T47D (cell line): ENCODE results near the gene NMRK2.
"Not testable (repeated sequence)": the region's sequence is repeated elsewhere in the genome, so short reads cannot be mapped to it uniquely, and the experiment has no call there.

ENCODE experiments used
- DNase-seq, 2 experiments: peaks; one replicate each; pipeline versions ENCODE4 v3.0.0 to v3.0.0-alpha.2; 2011 to 2012; ENCODE audit warnings: low read depth in 1 of 2, low spot score in 1 of 2
- JUND ChIP-seq: IDR thresholded peaks from 2 replicates; pipeline ENCODE4 v1.6.1; 2012; ENCODE audit warnings: low read depth
- in situ Hi-C: cut with HindIII; loops from 2 replicates; pipeline ENCODE4 v1.10.0; 2016; ENCODE audit warnings: low sequenced_read_pairs, low pct_unique_long_range_greater_than_20kb

Gene NMRK2

GRCh38 chr19:3961007-3961406 lies 28.1 kb downstream of the NMRK2 start:
- in situ Hi-C loops = no loop called here
- no peak for DNase-seq
- TF ChIP-seq JUND = no peak

- no peak for DNase-seq
- TF ChIP-seq JUND = no peak
- in situ Hi-C loops = no loop called here
Measured at GRCh38 chr19:3963458-3964255, 30.8 kb downstream of the NMRK2 start.

GRCh38 chr19:3964256-3965194 lies 31.7 kb downstream of the NMRK2 start:
- in situ Hi-C loops = no loop called here
- no peak for DNase-seq
- no peak for TF ChIP-seq JUND

GRCh38 chr19:3966051-3967017 lies 33.5 kb downstream of the NMRK2 start:
- DNase-seq = no peak
- in situ Hi-C loops = no loop called here
- no peak for TF ChIP-seq JUND

- in situ Hi-C loops, DNase-seq: not testable (repeated sequence)
Measured at GRCh38 chr19:3967983-3968382, 35.1 kb downstream of the NMRK2 start.

- DNase-seq = peak; percentile 76 to 96
- in situ Hi-C loops = no loop called here
Measured at GRCh38 chr19:3968556-3969434, 35.9 kb downstream of the NMRK2 start.

GRCh38 chr19:3969435-3970312 lies 36.8 kb downstream of the NMRK2 start:
- peak in 1 of 2 experiments; percentile 72 for DNase-seq
- no peak for TF ChIP-seq JUND
- in situ Hi-C loops = no loop called here

More at GRCh38 chr19:3968556-3969434, 35.9 kb downstream of the NMRK2 start:
- peak; percentile 85 for TF ChIP-seq JUND

GRCh38 chr19:3970313-3970807 lies 37.5 kb downstream of the NMRK2 start:
- no peak for TF ChIP-seq JUND
- no peak for DNase-seq
- in situ Hi-C loops = no loop called here

- no peak for TF ChIP-seq JUND
- in situ Hi-C loops = no loop called here
- DNase-seq = peak; percentile 73 to 98
Measured at GRCh38 chr19:3970808-3971598, 38.1 kb downstream of the NMRK2 start, which contains the start of gene DAPK3. TSS of gene DAPK3 (minus strand) at chr19:3971099. CDS start at chr19:3969735, 1,364 bp downstream.
